ENCODE measurements around the gene GBX1. TPM values are rescaled to one million over a fixed set of nuclear protein-coding genes. Genes with fewer than 3 reads are reported as not detected.

The GBX1 gene
- total and polyA plus RNA-seq, 2 donors (not counting 3 experiments of a cell fraction or from before 2014, with no cell fraction given): not detected

DNA sequence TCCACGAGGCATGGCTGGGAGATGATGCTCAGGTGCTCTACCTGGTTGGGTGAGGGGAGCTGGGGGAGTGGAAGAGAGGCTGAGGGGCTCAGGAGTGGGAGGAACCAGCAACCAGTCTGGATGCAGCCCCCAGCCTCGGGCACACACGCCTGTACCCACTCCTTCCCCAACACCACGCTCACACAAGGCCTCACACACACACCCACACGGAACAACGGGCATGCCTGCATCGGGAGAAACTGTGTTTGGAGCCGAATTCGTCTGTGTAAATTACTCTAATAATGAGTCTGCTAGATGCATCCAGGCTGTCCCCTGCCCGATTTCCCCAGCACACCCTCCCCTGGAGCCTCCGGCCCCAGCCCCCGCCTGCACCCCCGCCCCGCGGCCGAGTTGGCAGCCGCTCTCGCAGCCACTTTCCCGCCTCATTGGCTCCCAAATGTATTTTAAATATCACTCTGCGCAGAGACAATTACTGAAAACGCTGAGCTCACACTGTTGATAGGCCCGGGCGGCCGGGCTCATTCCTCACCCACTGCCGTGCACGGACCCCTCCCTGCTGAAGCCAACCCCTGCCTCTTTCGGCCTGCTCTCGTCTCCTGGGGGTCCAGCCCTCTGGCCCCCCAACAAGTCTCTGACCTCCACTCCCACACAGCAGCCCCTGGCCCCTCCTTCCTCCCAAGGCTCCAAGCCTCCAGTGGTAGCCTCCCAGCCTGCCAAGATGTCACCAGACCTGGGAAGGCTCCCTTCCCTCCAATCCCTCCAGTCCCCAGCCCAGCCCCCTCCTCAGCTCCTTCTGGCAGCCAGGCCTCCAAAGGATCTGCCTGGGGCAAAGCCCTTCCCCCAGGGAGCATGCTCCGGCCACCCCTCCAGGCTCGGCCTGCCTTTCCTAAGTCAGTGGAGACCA, 31.7 kb upstream of the GBX1 start:
- no peak overlapping the region for H3K9ac ChIP-seq (replicated peaks; ENCODE audit: extremely low read depth, insufficient read depth, low read length)
- TF ChIP-seq POLR2A (IDR thresholded peaks at IDR 0.05; ENCODE audit: low read depth, low read length): no peak
- TF ChIP-seq JUN (IDR thresholded peaks at IDR 0.05; ENCODE audit: borderline replicate concordance, insufficient read depth, insufficient read length, low read depth): no peak
- TF ChIP-seq FOS (IDR thresholded peaks at IDR 0.05; ENCODE audit: borderline replicate concordance, insufficient read depth, low read length): no peak
- TF ChIP-seq EZH2 (IDR thresholded peaks at IDR 0.05; ENCODE audit: borderline replicate concordance, low read depth, low read length, severe bottlenecking): no peak
- no peak for TF ChIP-seq GATA2 (IDR thresholded peaks at IDR 0.05; ENCODE audit: insufficient read depth, insufficient read length, low read depth, low read length)
- no peak for TF ChIP-seq POLR2AphosphoS5 (IDR thresholded peaks at IDR 0.05; ENCODE audit: insufficient read depth, low read depth, low read length)
- TF ChIP-seq, protein P1, sequence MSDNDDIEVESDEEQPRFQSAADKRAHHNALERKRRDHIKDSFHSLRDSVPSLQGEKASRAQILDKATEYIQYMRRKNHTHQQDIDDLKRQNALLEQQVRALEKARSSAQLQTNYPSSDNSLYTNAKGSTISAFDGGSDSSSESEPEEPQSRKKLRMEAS (IDR thresholded peaks at IDR 0.05; ENCODE audit: insufficient read depth, insufficient read length): no peak
- TF ChIP-seq CTCF (IDR thresholded peaks at IDR 0.05; ENCODE audit: extremely low read depth in 1 of 2, insufficient read depth in 1 of 2, low read depth in 1 of 2, low read length in 2 of 2): no peak
- TF ChIP-seq MYC (IDR thresholded peaks at IDR 0.05; ENCODE audit: low read depth, low read length): no peak
- FAIRE-seq (no peak), DNase-seq (ENCODE audit: low read depth, low spot score) (no peak)
- BruUV-seq (replicated peaks): no TSS peak
- H3K36me3 ChIP-seq (ENCODE audit: control insufficient read depth in 2 of 2, extremely low read depth in 1 of 2, insufficient read depth in 2 of 2, low read length in 2 of 2): no peaks in the 10 kb centered on the region
- intact Hi-C loops (cut with micrococcal nuclease): no loop called here
- ChIA-PET POLR2A (no interaction called here), CTCF (interaction anchor here (1.0 kb wide), 1 partner anchor 45 kb away, joined by 3 read pairs; no protein-coding TSS in a partner anchor)
- no peaks in the 10 kb centered on the region for H3K9me3 ChIP-seq (replicated peaks; ENCODE audit: control insufficient read depth, insufficient read depth, low read length)
- no peaks in the 10 kb centered on the region for H4K20me1 ChIP-seq (replicated peaks; ENCODE audit: control insufficient read depth, extremely low read depth, insufficient read depth, low read length)
- dilution Hi-C loops (cut with MboI; ENCODE audit: extremely low pct_ligation_motif_present, low sequenced_read_pairs): no loop called here
- H3K4me2 ChIP-seq (ENCODE audit: insufficient read depth, low read length): no peak overlapping the region
- peaks cover 14 to 20% of the 10 kb centered on the region in 2 experiments for H3K27me3 ChIP-seq (ENCODE audit: control insufficient read depth in 2 of 2, insufficient read depth in 2 of 2, low read length in 2 of 2)
- no peaks in the 10 kb centered on the region for H3K9me1 ChIP-seq (replicated peaks; ENCODE audit: control insufficient read depth, extremely low read depth, insufficient read depth, low read length)
- no peak overlapping the region for H3K4me3 ChIP-seq (replicated peaks in 1 of 3; ENCODE audit: insufficient read depth in 1 of 3, low read depth in 1 of 3, low read length in 3 of 3)
- H2AFZ ChIP-seq (ENCODE audit: low read depth, low read length): no peak overlapping the region
- H3K4me1 ChIP-seq (ENCODE audit: control insufficient read depth, extremely low read depth, insufficient read depth, low read length): no peaks in the 10 kb centered on the region
- no peak overlapping the region for H3K27ac ChIP-seq (ENCODE audit: insufficient read depth, low read depth, low read length)
- no peaks in the 10 kb centered on the region for H3K79me2 ChIP-seq (ENCODE audit: control insufficient read depth, insufficient read depth, low read length)

Measured in endothelial cell of umbilical vein (primary cell).